Thyroid gland (tissue), 4 donors: Measurements from ENCODE around the gene RAPGEF6.

ENCODE experiments used
- POLR2A ChIP-seq, 2 donors: fragments of 450-650 bp; IDR thresholded peaks; one replicate each; pipeline ENCODE4 v1.6.1; 2017; ENCODE audit warnings: antibody characterized with exemption in 2 of 2, mild to moderate bottlenecking in 2 of 2, moderate library complexity in 1 of 2
- TF ChIP-seq, protein P1 (sequence below), 6 experiments: fragments of 200-600 bp in 3 of 6; fragments of 450-650 bp in 3 of 6; sonication (generic) in 3 of 6; IDR thresholded peaks; one replicate each; pipeline ENCODE4 v1.5.1; 2016 to 2019; ENCODE audit warnings: antibody characterized with exemption in 6 of 6, mild to moderate bottlenecking in 2 of 6, inconsistent platforms in 1 of 6, moderate library complexity in 1 of 6

DNA sequence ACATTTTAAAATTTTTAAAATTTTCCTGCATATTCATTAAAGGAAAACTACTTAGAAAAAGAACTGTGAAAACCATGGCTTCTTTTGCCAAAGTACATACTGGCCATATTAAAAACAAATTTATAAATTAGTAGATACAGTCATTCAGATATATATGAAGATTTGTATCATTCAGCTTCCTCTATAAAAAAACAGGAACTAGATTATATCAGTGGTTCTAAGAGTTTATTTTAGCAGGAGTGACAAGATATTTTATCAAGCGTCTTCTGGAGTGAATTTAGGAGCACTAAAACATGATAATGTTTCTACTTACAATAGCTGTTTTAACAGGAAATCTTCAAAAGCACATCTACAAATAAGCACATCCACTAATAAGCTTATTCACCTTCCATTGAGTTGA is 171.4 kb downstream of the RAPGEF6 start:
- no peak for TF ChIP-seq POLR2A (IDR thresholded peaks at IDR 0.05)
- TF ChIP-seq, protein P1, sequence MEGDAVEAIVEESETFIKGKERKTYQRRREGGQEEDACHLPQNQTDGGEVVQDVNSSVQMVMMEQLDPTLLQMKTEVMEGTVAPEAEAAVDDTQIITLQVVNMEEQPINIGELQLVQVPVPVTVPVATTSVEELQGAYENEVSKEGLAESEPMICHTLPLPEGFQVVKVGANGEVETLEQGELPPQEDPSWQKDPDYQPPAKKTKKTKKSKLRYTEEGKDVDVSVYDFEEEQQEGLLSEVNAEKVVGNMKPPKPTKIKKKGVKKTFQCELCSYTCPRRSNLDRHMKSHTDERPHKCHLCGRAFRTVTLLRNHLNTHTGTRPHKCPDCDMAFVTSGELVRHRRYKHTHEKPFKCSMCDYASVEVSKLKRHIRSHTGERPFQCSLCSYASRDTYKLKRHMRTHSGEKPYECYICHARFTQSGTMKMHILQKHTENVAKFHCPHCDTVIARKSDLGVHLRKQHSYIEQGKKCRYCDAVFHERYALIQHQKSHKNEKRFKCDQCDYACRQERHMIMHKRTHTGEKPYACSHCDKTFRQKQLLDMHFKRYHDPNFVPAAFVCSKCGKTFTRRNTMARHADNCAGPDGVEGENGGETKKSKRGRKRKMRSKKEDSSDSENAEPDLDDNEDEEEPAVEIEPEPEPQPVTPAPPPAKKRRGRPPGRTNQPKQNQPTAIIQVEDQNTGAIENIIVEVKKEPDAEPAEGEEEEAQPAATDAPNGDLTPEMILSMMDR (IDR thresholded peaks at IDR 0.05), result no peak
